Panc1 (cell line): ENCODE data around the gene LGR4. TPM values are rescaled to one million over a fixed set of nuclear protein-coding genes. Genes with fewer than 3 reads are reported as not detected.

Source experiments
- ATAC-seq: fragments of 200-7000 bp; cut with Tn5 transposase; 2 replicates; pipeline ENCODE4 v1.9.1; 2020; ENCODE audit warnings: mild to moderate bottlenecking, moderate library complexity
- BruUV-seq: library from RNA; stranded (reverse); fragments of 400-500 nt; replicated peaks from 2 replicates; lab custom pipeline; 2021; lab: Mats Ljungman, UMichigan
- CTCF ChIA-PET: fragments of 300-600 bp; sonication (Branson Sonifier 250); formaldehyde crosslinking; loops from one replicate; lab custom pipeline; 2022; ENCODE audit warnings: antibody characterized with exemption; lab: Charles Lee
- POLR2A ChIA-PET: fragments of 300-600 bp; sonication (Branson Sonifier 250); formaldehyde crosslinking; loops from one replicate; lab custom pipeline; 2022; ENCODE audit warnings: antibody characterized with exemption; lab: Charles Lee
- DNase-seq: peaks from one replicate; pipeline ENCODE4 v3.0.0-alpha.2; 2010; ENCODE audit warnings: low read depth, low spot score
- H3K27ac ChIP-seq: 2 replicates; pipeline ENCODE4 v1.5.1; 2011; ENCODE audit warnings: mild to moderate bottlenecking, low read length, inconsistent platforms
- H3K27me3 ChIP-seq: fragments of 200-500 bp; sonication (Bioruptor generic); 2 replicates; pipeline ENCODE4 v1.6.0; 2014; ENCODE audit warnings: low read length, inconsistent platforms; ENCODE audit not compliant: control insufficient read depth, insufficient read depth
- H3K36me3 ChIP-seq: fragments of 200-500 bp; sonication (Bioruptor generic); 2 replicates; pipeline ENCODE4 v1.5.1; 2014; ENCODE audit warnings: inconsistent platforms, mild to moderate bottlenecking, low read length, moderate library complexity; ENCODE audit not compliant: control insufficient read depth, insufficient read depth
- H3K4me1 ChIP-seq: 2 replicates; pipeline ENCODE4 v1.5.1; 2011; ENCODE audit warnings: inconsistent platforms, mild to moderate bottlenecking, low read length, moderate library complexity; ENCODE audit not compliant: control insufficient read depth, insufficient read depth
- H3K4me3 ChIP-seq, 2 experiments: 2 replicates each; pipeline ENCODE4 v1.5.1; 2011 to 2012; ENCODE audit warnings: low read depth in 2 of 2, low read length in 2 of 2, mild to moderate bottlenecking in 2 of 2, inconsistent platforms in 1 of 2, moderate library complexity in 1 of 2
- H3K9me3 ChIP-seq: fragments of 200-500 bp; sonication (Bioruptor generic); 2 replicates; pipeline ENCODE4 v1.5.1; 2014; ENCODE audit warnings: low read depth, mild to moderate bottlenecking, inconsistent platforms, low read length, moderate library complexity; ENCODE audit not compliant: control insufficient read depth, insufficient read depth
- CTCF ChIP-seq: fragments of 450-650 bp; IDR thresholded peaks from 2 replicates; pipeline ENCODE4 v1.5.1; 2017; ENCODE audit warnings: mild to moderate bottlenecking
- POLR2AphosphoS5 ChIP-seq: IDR thresholded peaks from 2 replicates; pipeline ENCODE4 v1.6.1; 2012; ENCODE audit warnings: mild to moderate bottlenecking, low read depth, low read length, moderate library complexity
- REST ChIP-seq, 2 experiments: IDR thresholded peaks; 2 replicates each; pipeline ENCODE4 v1.6.1; 2011 to 2012; ENCODE audit warnings: low read depth in 2 of 2, control low read depth in 1 of 2, low read length in 1 of 2, mild to moderate bottlenecking in 1 of 2, moderate library complexity in 1 of 2; ENCODE audit not compliant: insufficient read depth in 1 of 2
- SIN3A ChIP-seq: IDR thresholded peaks from 2 replicates; pipeline ENCODE4 v1.6.1; 2012; ENCODE audit warnings: low read depth, mild to moderate bottlenecking, low read length, moderate library complexity, borderline replicate concordance; ENCODE audit not compliant: insufficient read depth
- TCF7L2 ChIP-seq: IDR thresholded peaks from 2 replicates; pipeline ENCODE4 v1.6.1; 2011; ENCODE audit warnings: mild to moderate bottlenecking, low read depth, low read length, inconsistent platforms
- in situ Hi-C: cut with HindIII; loops from 2 replicates; pipeline ENCODE4 v1.10.0; 2016; ENCODE audit warnings: low sequenced_read_pairs, low pct_unique_long_range_greater_than_20kb
- intact Hi-C: fragments of 100-400 bp; cut with micrococcal nuclease; formaldehyde crosslinking; loops from one replicate; pipeline ENCODE4 v1.10.0; 2022; ENCODE audit not compliant: unreplicated experiment
- total RNA-seq: library from RNA; stranded (reverse); gene quantifications from one replicate; pipeline ENCODE4 v1.2.1, GENCODE V29; 2021; ENCODE audit not compliant: unreplicated experiment

Gene LGR4
- total RNA-seq, 1 experiment from 2014 or later: 61.8 TPM

DNA sequence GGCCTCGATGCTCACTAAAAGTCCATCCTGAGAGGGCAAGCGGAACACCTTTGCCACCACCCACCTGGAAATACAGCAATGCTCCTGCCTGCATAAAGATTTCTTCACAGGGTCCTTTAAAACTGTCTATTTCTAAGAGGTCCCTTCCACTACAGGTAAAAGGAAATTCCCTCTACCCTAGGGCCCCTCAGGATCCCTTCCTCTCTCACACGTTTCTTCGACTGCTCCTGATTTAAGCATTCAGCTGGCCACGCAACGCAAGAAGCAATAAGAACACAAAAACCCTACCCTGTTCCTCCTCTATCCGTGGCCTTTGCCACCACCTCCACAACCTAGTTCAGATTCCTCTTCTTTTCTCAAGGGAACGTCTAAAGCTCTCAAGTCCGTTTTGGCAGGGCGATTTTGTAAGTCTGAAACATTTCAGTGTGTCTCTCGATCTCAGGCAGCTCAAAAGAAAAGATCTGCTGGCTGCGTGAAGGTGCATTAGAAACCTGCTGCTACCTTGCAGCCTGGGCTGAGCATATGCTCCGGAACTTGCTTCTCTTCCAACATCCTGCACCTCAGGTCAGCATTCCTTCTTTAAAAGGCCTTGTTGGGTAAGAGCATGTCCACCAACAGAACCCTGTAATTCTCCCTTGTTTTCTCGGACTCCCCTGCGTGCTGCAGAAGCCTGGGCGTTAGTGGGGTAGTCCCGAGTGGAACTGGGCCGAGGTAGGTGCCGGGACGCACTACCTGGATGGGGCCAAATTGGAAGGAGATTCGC is 1.6 kb downstream of the LGR4 start:
- in situ Hi-C loops: no loop called here
- DNase-seq: no peak
- POLR2A ChIA-PET: no interaction called here

DNA sequence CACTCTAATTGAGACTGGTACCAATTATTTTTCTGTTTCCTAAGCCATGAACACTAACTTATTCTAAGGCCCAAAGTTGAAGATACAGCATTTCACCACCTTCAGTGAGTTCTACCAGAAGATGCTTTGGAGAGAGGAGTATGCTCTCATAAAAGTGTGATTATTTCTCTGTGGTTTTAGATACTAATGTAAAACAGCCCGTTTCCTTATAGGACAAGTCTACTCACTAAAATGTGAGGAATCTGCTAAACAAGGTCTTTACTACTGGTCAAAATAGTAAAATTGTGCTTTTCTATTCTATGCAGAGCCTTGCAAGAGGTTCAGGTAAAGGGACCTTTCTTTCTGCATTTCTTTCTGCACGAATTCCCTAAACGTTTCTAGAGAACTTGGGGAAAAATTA is 2.4 kb downstream of the LGR4 start:
- CTCF ChIA-PET: no interaction called here
- intact Hi-C loops (loop anchor here (2.0 kb wide), 1 partner anchor 69 kb away; no protein-coding TSS in a partner anchor), in situ Hi-C loops (no loop called here)
- H3K9me3 ChIP-seq: no peaks in the 10 kb centered on the region
- BruUV-seq: TSS peak; percentile 44
- no peaks in the 10 kb centered on the region for H3K36me3 ChIP-seq
- DNase-seq: no peak
- H3K27me3 ChIP-seq: no peaks in the 10 kb centered on the region
- H3K4me1 ChIP-seq: peaks cover 38% of the 10 kb centered on the region
- no peak for ATAC-seq
- POLR2A ChIA-PET: no interaction called here
- H3K27ac ChIP-seq: peak overlapping the region; percentile 79
- H3K4me3 ChIP-seq: peak overlapping the region; percentile 67 to 71
- no peak for TF ChIP-seq TCF7L2
- no peak for TF ChIP-seq SIN3A
- no peak for TF ChIP-seq CTCF
- TF ChIP-seq POLR2AphosphoS5: no peak

More for the DNA sequence above, 1.6 kb downstream of the LGR4 start:
- TF ChIP-seq REST (IDR thresholded peaks at IDR 0.05; ENCODE audit: insufficient read depth in 1 of 2, low read depth in 2 of 2, low read length in 1 of 2): no peak
- TF ChIP-seq CTCF: no peak
- TF ChIP-seq TCF7L2: no peak
- no peak for TF ChIP-seq POLR2AphosphoS5
- TF ChIP-seq SIN3A: no peak
- H3K27me3 ChIP-seq: no peaks in the 10 kb centered on the region
- H3K36me3 ChIP-seq: no peaks in the 10 kb centered on the region
- ATAC-seq: 0 out of 2 replicates have a peak, but pooled peaks have one; percentile 2
- H3K27ac ChIP-seq: peak overlapping the region; percentile 79
- BruUV-seq: no TSS peak
- intact Hi-C loops: loop anchor here (2.0 kb wide), 1 partner anchor 70 kb away; no protein-coding TSS in a partner anchor
- peaks cover 30% of the 10 kb centered on the region for H3K4me1 ChIP-seq
- CTCF ChIA-PET: interaction anchor here (0.9 kb wide), 1 partner anchor 26 kb away, joined by 3 read pairs; no protein-coding TSS in a partner anchor
- no peaks in the 10 kb centered on the region for H3K9me3 ChIP-seq
- peak overlapping the region; percentile 67 to 71 for H3K4me3 ChIP-seq
